ENCODE measurements around the gene PDZD2.

Gene PDZD2

GRCh38 chr5:31620026-31620425, 18.9 kb upstream of the PDZD2 start:
- Histone ChIP-seq H3K9me3 (ENCODE audit: control insufficient read depth, insufficient read depth, low read length) (no peaks in the 10 kb centered on the region), H3K36me3 (ENCODE audit: control insufficient read depth, low read length) (no peaks in the 10 kb centered on the region), H3F3A (ENCODE audit: control insufficient read depth, insufficient read depth) (no peaks in the 10 kb centered on the region), H3K79me2 (ENCODE audit: control insufficient read depth, low read length) (no peaks in the 10 kb centered on the region), H3K9me2 (replicated peaks; ENCODE audit: control insufficient read depth, low read length) (no peaks in the 10 kb centered on the region), H3K4me2 (ENCODE audit: low read length) (no peak overlapping the region), H3K27me3 (ENCODE audit: control insufficient read depth, low read length) (peaks cover 5% of the 10 kb centered on the region; the same call in 1 of the 2 replicates), H4K20me1 (ENCODE audit: control insufficient read depth, insufficient read depth, low read depth, low read length) (no peaks in the 10 kb centered on the region), H3K4me3 (ENCODE audit: low read length) (no peak overlapping the region), H3K4me1 (ENCODE audit: control insufficient read depth, low read length) (no peaks in the 10 kb centered on the region), H3K27ac (ENCODE audit: low read depth, low read length) (no peak overlapping the region)
- TF ChIP-seq EZH2phosphoT487 (IDR thresholded peaks at IDR 0.05; ENCODE audit: borderline replicate concordance, low read length) (no peak), CTCF (IDR thresholded peaks at IDR 0.05; ENCODE audit: low read depth, low read length, poor library complexity, severe bottlenecking) (no peak)

- H4K20me1 ChIP-seq (ENCODE audit: control insufficient read depth, insufficient read depth, low read depth, low read length), result no peaks in the 10 kb centered on the region
- H3K27me3 ChIP-seq (ENCODE audit: control insufficient read depth, low read length), result peaks cover 2% of the 10 kb centered on the region; the same call in 1 of the 2 replicates
- no peaks in the 10 kb centered on the region for H3K79me2 ChIP-seq (ENCODE audit: control insufficient read depth, low read length)
- no peaks in the 10 kb centered on the region for H3F3A ChIP-seq (ENCODE audit: control insufficient read depth, insufficient read depth)
- H3K9me2 ChIP-seq (replicated peaks; ENCODE audit: control insufficient read depth, low read length), result no peaks in the 10 kb centered on the region
- H3K36me3 ChIP-seq (ENCODE audit: control insufficient read depth, low read length), result no peaks in the 10 kb centered on the region
- no peaks in the 10 kb centered on the region for H3K9me3 ChIP-seq (ENCODE audit: control insufficient read depth, insufficient read depth, low read length)
- H3K4me1 ChIP-seq (ENCODE audit: control insufficient read depth, low read length), result no peaks in the 10 kb centered on the region
- H3K4me2 ChIP-seq (ENCODE audit: low read length), result no peak overlapping the region
- TF ChIP-seq CTCF (IDR thresholded peaks at IDR 0.05; ENCODE audit: low read depth, low read length, poor library complexity, severe bottlenecking) (no peak), EZH2phosphoT487 (IDR thresholded peaks at IDR 0.05; ENCODE audit: borderline replicate concordance, low read length) (no peak)
- no peak overlapping the region for H3K27ac ChIP-seq (ENCODE audit: low read depth, low read length)
- H3K4me3 ChIP-seq (ENCODE audit: low read length), result no peak overlapping the region
These were observed 15.7 kb upstream of the PDZD2 start for GRCh38 chr5:31623249-31623648.

- Histone ChIP-seq H3K27ac (ENCODE audit: low read depth, low read length) (no peak overlapping the region), H3K9me3 (ENCODE audit: control insufficient read depth, insufficient read depth, low read length) (no peaks in the 10 kb centered on the region), H4K20me1 (ENCODE audit: control insufficient read depth, insufficient read depth, low read depth, low read length) (no peaks in the 10 kb centered on the region), H3F3A (ENCODE audit: control insufficient read depth, insufficient read depth) (no peaks in the 10 kb centered on the region), H3K9me2 (replicated peaks; ENCODE audit: control insufficient read depth, low read length) (no peaks in the 10 kb centered on the region), H3K79me2 (ENCODE audit: control insufficient read depth, low read length) (no peaks in the 10 kb centered on the region), H3K36me3 (ENCODE audit: control insufficient read depth, low read length) (no peaks in the 10 kb centered on the region), H3K4me3 (ENCODE audit: low read length) (no peak overlapping the region), H3K4me2 (ENCODE audit: low read length) (no peak overlapping the region), H3K27me3 (ENCODE audit: control insufficient read depth, low read length) (no peaks in the 10 kb centered on the region), H3K4me1 (ENCODE audit: control insufficient read depth, low read length) (no peaks in the 10 kb centered on the region)
- TF ChIP-seq CTCF (IDR thresholded peaks at IDR 0.05; ENCODE audit: low read depth, low read length, poor library complexity, severe bottlenecking) (no peak), EZH2phosphoT487 (IDR thresholded peaks at IDR 0.05; ENCODE audit: borderline replicate concordance, low read length) (no peak)
These were observed 13.5 kb upstream of the PDZD2 start for GRCh38 chr5:31625394-31625793.

- no peak overlapping the region for H3K27ac ChIP-seq (ENCODE audit: low read depth, low read length)
- TF ChIP-seq EZH2phosphoT487 (IDR thresholded peaks at IDR 0.05; ENCODE audit: borderline replicate concordance, low read length), result no peak
- no peak for TF ChIP-seq CTCF (IDR thresholded peaks at IDR 0.05; ENCODE audit: low read depth, low read length, poor library complexity, severe bottlenecking)
- H3K4me3 ChIP-seq (ENCODE audit: low read length), result no peak overlapping the region
- H3K9me2 ChIP-seq (replicated peaks; ENCODE audit: control insufficient read depth, low read length), result no peaks in the 10 kb centered on the region
- no peaks in the 10 kb centered on the region for H3K4me1 ChIP-seq (ENCODE audit: control insufficient read depth, low read length)
- no peaks in the 10 kb centered on the region for H3K79me2 ChIP-seq (ENCODE audit: control insufficient read depth, low read length)
- H3K9me3 ChIP-seq (ENCODE audit: control insufficient read depth, insufficient read depth, low read length), result no peaks in the 10 kb centered on the region
- no peaks in the 10 kb centered on the region for H4K20me1 ChIP-seq (ENCODE audit: control insufficient read depth, insufficient read depth, low read depth, low read length)
- no peaks in the 10 kb centered on the region for H3K36me3 ChIP-seq (ENCODE audit: control insufficient read depth, low read length)
- H3K4me2 ChIP-seq (ENCODE audit: low read length), result no peak overlapping the region
- H3K27me3 ChIP-seq (ENCODE audit: control insufficient read depth, low read length), result no peaks in the 10 kb centered on the region
- no peaks in the 10 kb centered on the region for H3F3A ChIP-seq (ENCODE audit: control insufficient read depth, insufficient read depth)
These were observed 12.8 kb upstream of the PDZD2 start for GRCh38 chr5:31626156-31626555.

All from DOHH2 (cell line).